Nephron (organoid): ENCODE data around the gene CBX4.

ENCODE experiments used
- H3K27ac Mint-ChIP-seq, 3 experiments: 2 replicates each; pipeline ENCODE4 v1.8.0; 2020; ENCODE audit warnings: mixed read lengths in 3 of 3, mild to moderate bottlenecking in 2 of 3, moderate library complexity in 1 of 3
- H3K27me3 Mint-ChIP-seq: 2 replicates; pipeline ENCODE4 v1.8.0; 2021; ENCODE audit warnings: low read depth, mild to moderate bottlenecking, moderate library complexity, mixed read lengths
- H3K36me3 Mint-ChIP-seq: 2 replicates; pipeline ENCODE4 v1.8.0; 2020; ENCODE audit warnings: low read depth, mixed read lengths
- H3K4me1 Mint-ChIP-seq: 2 replicates; pipeline ENCODE4 v1.8.0; 2020; ENCODE audit warnings: mixed read lengths
- H3K4me3 Mint-ChIP-seq, 3 experiments: 2 replicates each; pipeline ENCODE4 v1.8.0; 2020; ENCODE audit warnings: mild to moderate bottlenecking in 3 of 3, mixed read lengths in 3 of 3, moderate library complexity in 2 of 3
- H3K9me3 Mint-ChIP-seq: 2 replicates; pipeline ENCODE4 v1.8.0; 2020; ENCODE audit warnings: mixed read lengths
- CTCF ChIP-seq, 3 experiments: fragments of 200-600 bp; sonication (generic); IDR thresholded peaks; one replicate each; pipeline ENCODE4 v1.5.0; 2021; ENCODE audit warnings: antibody characterized with exemption in 3 of 3; ENCODE audit not compliant: unreplicated experiment in 3 of 3

Gene CBX4

GRCh38 chr17:79841369-79842135, 2.3 kb upstream of the CBX4 start:
- no peak for TF ChIP-seq CTCF (IDR thresholded peaks at IDR 0.05; ENCODE audit: unreplicated experiment in 3 of 3)
- peak overlapping the region; percentile 63 to 80 (median 70) for H3K4me3 Mint-ChIP-seq
- no peaks in the 10 kb centered on the region for H3K36me3 Mint-ChIP-seq
- H3K9me3 Mint-ChIP-seq = no peaks in the 10 kb centered on the region
- no peak overlapping the region for H3K27ac Mint-ChIP-seq
- peaks cover 67% of the 10 kb centered on the region for H3K27me3 Mint-ChIP-seq
- peaks cover 25% of the 10 kb centered on the region for H3K4me1 Mint-ChIP-seq

GRCh38 chr17:79840989-79841286, 1.7 kb upstream of the CBX4 start:
- peaks cover 65% of the 10 kb centered on the region for H3K27me3 Mint-ChIP-seq

GRCh38 chr17:79840269-79840988, 1.2 kb upstream of the CBX4 start:
- Mint-ChIP-seq H3K36me3 (no peaks in the 10 kb centered on the region), H3K9me3 (no peaks in the 10 kb centered on the region), H3K4me3 (peak overlapping the region; percentile 59 to 73 (median 66)), H3K27ac (no peak overlapping the region), H3K4me1 (peaks cover 17% of the 10 kb centered on the region), H3K27me3 (peaks cover 65% of the 10 kb centered on the region)
- TF ChIP-seq CTCF (IDR thresholded peaks at IDR 0.05; ENCODE audit: unreplicated experiment in 3 of 3) = peak; percentile 20 to 51 (median 42)

More at GRCh38 chr17:79840989-79841286, 1.7 kb upstream of the CBX4 start:
- Mint-ChIP-seq H3K4me1 (peaks cover 22% of the 10 kb centered on the region), H3K27ac (no peak overlapping the region), H3K4me3 (peak overlapping the region in 2 of 3 experiments; percentile 41 to 73), H3K9me3 (no peaks in the 10 kb centered on the region), H3K36me3 (no peaks in the 10 kb centered on the region)
- TF ChIP-seq CTCF (IDR thresholded peaks at IDR 0.05; ENCODE audit: unreplicated experiment in 3 of 3) = no peak

- H3K9me3 Mint-ChIP-seq = no peaks in the 10 kb centered on the region
- peaks cover 72% of the 10 kb centered on the region for H3K27me3 Mint-ChIP-seq
- H3K36me3 Mint-ChIP-seq = peaks cover 10% of the 10 kb centered on the region
- H3K4me1 Mint-ChIP-seq = peaks cover 18% of the 10 kb centered on the region
- H3K4me3 Mint-ChIP-seq = peak overlapping the region; percentile 90 to 94 (median 91)
- H3K27ac Mint-ChIP-seq = peak overlapping the region; percentile 93 to 99 (median 95)
- no peak for TF ChIP-seq CTCF (IDR thresholded peaks at IDR 0.05; ENCODE audit: unreplicated experiment in 3 of 3)
Measured at GRCh38 chr17:79838522-79839274, 542 bp downstream of the CBX4 start.

- Mint-ChIP-seq H3K27ac (peak overlapping the region; percentile 93 to 99 (median 95)), H3K36me3 (peaks cover 14% of the 10 kb centered on the region), H3K9me3 (no peaks in the 10 kb centered on the region), H3K27me3 (peaks cover 69% of the 10 kb centered on the region), H3K4me3 (peak overlapping the region; percentile 90 to 94 (median 91)), H3K4me1 (peaks cover 22% of the 10 kb centered on the region)
- TF ChIP-seq CTCF (IDR thresholded peaks at IDR 0.05; ENCODE audit: unreplicated experiment in 3 of 3) = no peak
Measured at GRCh38 chr17:79837888-79838521, 1.2 kb downstream of the CBX4 start.
